Hepatocyte (in vitro differentiated cells): Measurements from ENCODE around the gene AGBL4.

ENCODE experiments used
- CTCF ChIP-seq: fragments of 200-600 bp; sonication (generic); IDR thresholded peaks from 2 replicates; pipeline ENCODE4 v1.5.1; 2016; ENCODE audit warnings: antibody characterized with exemption, mild to moderate bottlenecking; ENCODE audit not compliant: poor library complexity
- EZH2 ChIP-seq: fragments of 200-600 bp; sonication (generic); IDR thresholded peaks from 2 replicates; pipeline ENCODE4 v1.6.1; 2016; ENCODE audit warnings: antibody characterized with exemption, mild to moderate bottlenecking, borderline replicate concordance
- EZH2phosphoT487 ChIP-seq: fragments of 200-600 bp; sonication (generic); IDR thresholded peaks from one replicate; pipeline ENCODE4 v1.6.1; 2018; ENCODE audit warnings: antibody characterized with exemption, mild to moderate bottlenecking, low read depth, moderate library complexity; ENCODE audit not compliant: unreplicated experiment, severe bottlenecking

GRCh38 chr1:48629867-48630266 lies 1393.9 kb downstream of the AGBL4 start:
- TF ChIP-seq CTCF: no peak
- no peak for TF ChIP-seq EZH2
- TF ChIP-seq EZH2phosphoT487: no peak
